ENCODE measurements around the gene PLK1.
"Not testable (repeated sequence)": the region's sequence is repeated elsewhere in the genome, so short reads cannot be mapped to it uniquely, and the experiment has no call there.

PLK1 gene

DNA sequence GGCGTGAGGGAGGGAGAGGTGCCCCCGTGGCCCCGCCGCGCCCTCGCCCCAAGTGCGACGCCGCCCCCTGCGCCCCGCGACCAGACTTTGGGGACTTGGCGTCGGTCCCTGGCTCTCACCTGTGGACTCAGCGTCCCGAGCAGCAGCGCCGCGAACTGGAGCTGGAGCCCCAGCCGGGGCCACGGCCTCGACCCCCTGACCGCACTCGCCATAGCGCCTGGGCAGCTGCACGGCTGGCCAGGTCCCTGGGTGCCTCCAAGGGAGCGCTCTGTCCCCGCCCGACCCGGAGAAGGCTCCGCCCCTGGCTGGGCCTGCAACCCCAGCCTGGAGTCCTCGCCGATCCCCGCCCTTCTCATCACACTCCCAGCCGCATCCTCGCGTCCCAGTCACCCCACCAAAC lies 34.3 kb downstream of the PLK1 start, which contains the start of gene ERN2:
Gene ERN2 (minus strand): TSS at position 247 of the 400 bp plus-strand sequence. CDS start 35 bp downstream, at position 212.
- no peak for DNase-seq

DNA sequence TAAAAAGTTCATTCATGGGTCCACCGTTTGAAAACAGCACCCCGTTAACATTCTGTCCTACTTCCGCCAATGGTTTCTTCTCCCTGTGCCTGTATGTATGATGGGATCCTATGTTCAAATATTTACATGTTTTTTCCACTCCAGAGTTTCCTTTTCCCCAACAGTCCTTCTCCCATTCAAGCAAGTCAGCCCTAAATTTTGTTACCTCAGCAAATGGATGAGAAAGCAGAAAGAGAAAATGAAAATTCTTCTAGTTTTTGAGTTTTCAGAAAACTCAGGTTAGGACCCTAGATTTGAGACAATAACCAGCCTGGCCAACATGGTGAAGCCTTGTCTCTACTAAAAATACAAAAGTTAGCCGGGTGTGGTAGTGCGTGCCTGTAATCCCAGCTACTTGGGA lies 37.8 kb downstream of the PLK1 start:
- no peak for DNase-seq

DNA sequence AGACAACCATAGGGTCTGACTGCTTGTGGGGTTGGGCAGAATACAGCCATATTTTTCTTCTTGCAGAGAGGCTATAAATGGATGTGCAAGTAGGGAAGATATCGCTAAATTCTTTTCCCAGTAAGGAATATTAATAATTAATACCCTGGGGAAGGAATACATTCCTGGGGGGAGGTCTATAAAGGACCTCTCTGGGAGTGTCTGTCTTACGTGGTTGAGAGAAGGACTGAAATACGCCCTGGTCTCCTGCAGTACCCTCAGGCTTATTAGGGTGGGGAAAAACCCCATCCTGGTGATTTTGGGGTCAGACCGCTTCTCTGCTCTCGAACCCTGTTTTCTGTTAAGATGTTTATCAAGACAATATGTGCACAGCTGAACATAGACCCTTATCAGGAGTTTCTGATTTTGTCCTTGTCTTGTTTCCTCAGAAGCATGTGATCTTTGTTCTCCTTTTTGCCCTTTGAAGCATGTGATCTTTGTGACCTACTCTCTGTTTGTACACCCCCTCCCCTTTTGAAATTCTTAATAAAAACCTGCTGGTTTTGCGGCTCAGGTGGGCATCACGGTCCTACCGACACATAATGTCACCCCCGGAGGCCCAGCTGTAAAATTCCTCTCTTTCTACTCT lies 44.0 kb downstream of the PLK1 start:
- DNase-seq = not testable (repeated sequence)

DNA sequence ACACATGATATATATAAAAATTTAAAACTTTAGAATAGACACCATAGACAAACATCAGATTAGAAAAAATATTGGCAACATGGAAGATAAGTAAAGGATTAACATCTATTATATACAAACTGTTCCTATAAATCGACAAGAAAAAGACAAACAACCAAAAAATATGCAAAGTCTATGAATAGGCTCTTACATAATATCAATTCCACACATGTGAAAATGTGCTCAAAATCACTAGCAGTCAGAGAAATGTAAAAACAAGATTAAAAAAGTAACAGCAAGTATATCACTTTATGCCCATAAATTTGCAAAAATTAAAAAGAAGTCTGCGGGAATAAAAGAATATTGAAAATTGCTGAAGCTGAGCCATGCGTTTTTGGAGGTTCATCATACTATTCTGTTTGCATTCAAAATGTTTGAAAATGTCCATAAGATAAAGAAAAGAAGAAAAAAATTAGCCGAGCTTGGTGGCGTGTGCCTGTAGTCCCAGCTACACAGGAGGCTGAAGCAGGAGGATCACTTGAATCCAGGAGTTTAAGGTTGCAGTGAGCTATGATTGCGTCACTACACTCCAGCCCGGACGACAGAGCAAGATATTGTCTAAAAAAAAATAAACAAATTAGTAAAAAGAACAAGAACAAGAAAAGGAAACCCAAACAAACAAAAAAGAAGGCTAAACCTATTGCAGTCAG lies 45.6 kb downstream of the PLK1 start:
- no peak for DNase-seq

DNA sequence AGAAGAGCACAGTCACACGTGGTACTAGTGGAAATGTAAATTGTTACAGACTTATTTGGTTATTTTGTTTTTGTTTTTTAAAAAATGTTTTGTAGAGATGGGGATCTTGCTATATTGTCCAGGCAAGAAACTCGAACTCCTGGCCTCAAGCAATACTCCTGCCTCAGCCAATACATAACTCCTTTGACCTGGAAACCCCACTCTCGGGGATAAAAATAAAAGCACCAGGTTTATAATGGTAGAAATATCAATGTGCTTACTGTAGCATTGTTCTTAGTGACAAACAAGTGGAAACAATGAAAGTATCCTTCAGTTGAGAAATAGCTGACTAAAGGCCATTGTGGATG lies 46.1 kb downstream of the PLK1 start:
- no peak for DNase-seq

DNA sequence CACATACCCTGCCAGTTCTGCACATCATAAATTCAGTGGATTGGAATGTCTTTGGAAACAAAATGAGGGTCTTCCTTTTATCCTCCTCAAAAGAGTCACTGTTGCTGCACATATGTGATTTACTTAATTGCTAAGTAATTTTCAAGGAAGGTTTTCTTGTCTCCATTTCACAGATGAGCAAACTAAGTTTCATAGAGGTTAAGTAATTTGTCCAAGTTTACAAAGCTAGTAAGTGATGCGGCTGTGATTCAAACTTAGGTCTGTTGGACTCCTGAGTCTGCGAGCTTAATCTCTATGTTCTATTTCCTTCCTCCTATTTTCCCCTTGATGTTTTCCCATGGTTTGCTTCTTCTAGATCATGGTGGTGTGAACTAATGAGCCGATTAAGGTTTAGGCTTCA lies 48.0 kb downstream of the PLK1 start:
- DNase-seq = no peak

DNA sequence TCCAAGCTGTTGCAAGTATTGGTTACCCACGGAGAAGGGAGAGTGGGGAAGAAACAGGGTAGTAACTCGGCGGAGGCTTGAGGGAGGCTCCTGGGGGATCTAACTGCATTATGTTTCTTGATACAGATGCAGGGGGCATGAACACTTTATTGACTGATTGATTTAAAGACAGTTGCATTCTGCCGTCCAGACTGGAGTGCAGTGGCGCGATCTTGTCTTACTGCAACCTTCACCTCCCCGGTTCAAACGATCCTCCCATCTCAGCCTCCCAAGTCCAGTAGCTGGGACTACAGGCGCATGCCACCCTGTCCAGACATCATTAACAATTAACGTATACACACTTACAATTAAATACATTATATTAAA lies 49.4 kb downstream of the PLK1 start:
- no peak for DNase-seq

DNA sequence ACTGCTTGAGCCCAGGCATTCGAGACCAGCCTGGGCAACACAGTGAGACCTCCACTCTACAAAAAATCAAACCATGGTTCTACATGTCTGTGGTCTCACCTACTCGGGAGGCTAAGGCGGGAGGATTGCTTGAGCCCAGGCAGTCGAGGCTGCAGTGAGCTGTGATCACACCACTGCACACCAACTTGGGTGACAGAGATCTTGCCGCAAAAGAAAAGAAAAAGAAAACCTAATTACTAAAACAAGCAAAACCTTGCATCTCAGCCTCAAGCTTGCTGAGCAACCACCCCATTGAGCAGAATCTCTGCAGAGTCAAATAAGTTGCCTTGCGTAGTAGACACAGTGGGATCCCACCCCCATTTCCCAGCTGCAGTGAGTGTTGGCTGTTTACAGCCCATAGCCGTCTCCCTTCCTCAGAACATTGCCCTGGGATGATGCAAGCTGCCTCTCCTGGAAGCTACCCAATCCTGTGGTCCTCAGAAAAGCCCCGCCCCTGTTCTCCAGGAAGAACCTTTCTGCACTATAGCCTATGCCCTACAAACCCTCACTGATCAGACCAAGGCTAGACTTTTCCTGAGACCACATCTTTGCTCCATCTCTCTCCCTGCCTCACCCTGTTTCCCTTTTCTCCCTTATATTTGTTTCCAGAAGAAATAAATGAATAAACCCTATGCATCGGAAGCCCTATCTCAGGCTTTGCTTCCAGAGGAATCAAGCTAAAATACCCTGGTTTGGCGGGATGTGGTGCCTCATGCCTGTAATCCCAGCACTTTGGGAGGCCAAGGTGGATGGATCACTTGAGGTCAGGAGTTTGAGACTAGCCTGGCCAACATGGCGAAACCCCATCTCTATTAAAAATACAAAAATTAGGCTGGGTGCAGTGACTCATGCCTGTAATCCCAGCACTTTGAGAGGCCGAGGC lies 51.1 kb downstream of the PLK1 start:
- DNase-seq = no peak

DNA sequence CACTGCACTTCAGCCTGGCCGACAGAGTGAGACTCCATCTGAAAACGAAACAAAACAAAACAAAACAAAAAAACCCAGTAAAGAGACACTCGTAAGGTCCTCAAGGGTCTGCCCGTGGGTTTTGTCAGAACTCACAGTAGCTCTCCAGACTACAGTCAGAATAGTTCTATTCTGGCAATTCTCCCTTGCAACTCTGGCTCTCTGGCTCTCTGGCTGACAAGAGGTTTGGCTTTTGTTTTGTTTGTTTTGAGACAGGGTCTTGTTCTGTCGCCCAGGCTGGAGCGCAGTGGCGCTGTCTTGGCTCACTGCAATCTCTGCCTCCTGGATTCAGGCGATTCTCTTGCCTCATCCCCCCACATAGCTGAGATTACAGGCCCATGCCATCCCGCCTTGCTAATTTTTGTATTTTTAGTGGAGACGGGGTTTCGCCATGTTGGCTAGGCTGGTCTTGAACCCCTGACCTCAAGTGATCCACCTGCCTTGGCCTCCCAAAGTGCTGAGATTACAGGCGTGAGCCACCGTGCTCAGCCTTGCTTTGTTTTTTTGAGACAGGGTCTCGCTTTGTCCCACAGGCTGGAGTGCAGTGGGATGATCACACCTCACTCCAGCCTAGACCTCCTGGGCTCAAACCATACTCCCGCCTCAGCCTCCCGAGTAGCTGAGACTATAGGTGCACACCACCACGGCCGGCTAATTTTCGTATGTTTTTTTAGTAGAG lies 55.6 kb downstream of the PLK1 start:
- DNase-seq = no peak

DNA sequence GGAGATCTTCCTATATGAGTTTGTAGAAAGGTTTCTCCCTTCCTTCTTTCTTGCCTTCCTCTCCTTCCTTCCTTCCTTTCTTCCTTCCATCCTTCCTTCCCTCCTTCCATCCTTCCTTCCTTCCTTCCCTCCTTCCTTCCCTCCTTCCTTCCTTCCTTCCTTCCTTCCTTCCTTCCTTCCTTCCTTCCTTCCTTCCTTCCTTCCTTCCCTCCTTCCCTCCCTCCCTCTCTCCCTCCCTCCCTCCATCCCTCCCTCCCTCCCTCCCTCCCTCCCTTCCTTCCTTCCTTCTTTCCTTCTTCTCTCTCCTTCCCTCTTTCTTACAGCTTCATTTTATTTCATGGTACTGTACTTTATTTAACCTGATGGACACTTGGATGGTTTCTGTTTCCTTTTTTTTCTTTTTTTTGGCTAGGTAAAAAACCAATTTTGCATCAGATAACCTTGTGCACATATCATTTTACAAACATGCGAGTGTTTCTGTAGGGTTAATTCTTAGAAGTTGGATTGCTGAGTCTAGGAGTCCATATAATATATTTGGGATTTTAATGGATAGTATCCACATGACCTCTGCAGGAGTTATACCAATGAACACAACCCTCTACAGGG lies 58.8 kb downstream of the PLK1 start:
- DNase-seq = not testable (repeated sequence)

DNA sequence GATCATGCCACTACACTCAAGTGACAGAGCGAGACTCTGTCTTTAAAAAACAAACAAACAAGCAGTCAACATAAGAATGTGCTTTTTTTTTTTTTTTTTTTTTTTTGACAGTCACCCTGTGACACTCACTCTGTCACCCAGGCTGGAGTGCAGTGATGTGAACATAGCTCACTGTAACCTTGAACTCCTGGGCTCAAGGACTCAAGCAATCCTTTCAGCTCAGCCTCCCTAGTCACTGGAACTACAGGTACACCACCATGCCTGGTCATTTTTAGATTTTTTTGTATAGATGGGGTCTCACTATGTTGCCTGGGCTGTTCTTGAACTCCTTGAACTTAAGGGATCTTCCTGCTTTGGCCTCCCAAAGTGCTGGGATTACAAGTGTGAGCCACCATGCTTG lies 60.8 kb downstream of the PLK1 start:
- DNase-seq = no peak

All from NCI-H2081 (cell line).